A549 (cell line): ENCODE results near the gene PTGFRN.

ENCODE experiments used
- CTCF ChIP-seq: fragments of >200 bp; sonication (Bioruptor Twin); formaldehyde crosslinking; IDR thresholded peaks from 3 replicates; pipeline ENCODE4 v1.5.1; 2016
- EP300 ChIP-seq, 2 experiments: fragments of >200 bp; sonication (Bioruptor Twin); formaldehyde crosslinking; IDR thresholded peaks; 2 replicates in 1 of 2; 3 replicates in 1 of 2; pipeline ENCODE4 v1.6.1; 2016 to 2017
- KDM5A ChIP-seq: fragments of 200-600 bp; sonication (generic); IDR thresholded peaks from 2 replicates; pipeline ENCODE4 v1.6.1; 2016; ENCODE audit warnings: antibody characterized with exemption, mild to moderate bottlenecking
- POLR2A ChIP-seq: IDR thresholded peaks from 2 replicates; pipeline ENCODE4 v1.6.1; 2012; ENCODE audit warnings: mild to moderate bottlenecking, low read length
- TP53 ChIP-seq: fragments of 250-450 bp; sonication (Bioruptor Pico); IDR thresholded peaks from 2 replicates; pipeline ENCODE4 v1.5.0; 2021; ENCODE audit warnings: mild to moderate bottlenecking, moderate library complexity

GRCh38 chr1:116988248-116988647, 78.5 kb downstream of the PTGFRN start:
- TF ChIP-seq KDM5A (no peak), POLR2A (no peak), CTCF (no peak), TP53 (CRISPR knock-in tag) (no peak), EP300 (IDR thresholded peaks at IDR 0.05) (no peak)
